ENCODE data around the gene HSF2BP.
"Not testable (repeated sequence)": the region's sequence is repeated elsewhere in the genome, so short reads cannot be mapped to it uniquely, and the experiment has no call there.

Gene HSF2BP

GRCh38 chr21:43659136-43660000, at the start of gene HSF2BP, which contains the start of gene RRP1B:
Gene HSF2BP, minus strand, starts transcription at chr21:43659488. Its CDS starts 1,392 bp downstream, at chr21:43658096.
Gene RRP1B, plus strand, starts transcription at chr21:43659560. Its CDS starts 105 bp downstream, at chr21:43659665.
- DNase-seq = peak; percentile 90

GRCh38 chr21:43708745-43709381, 49.6 kb upstream of the HSF2BP start:
- DNase-seq = no peak

GRCh38 chr21:43707462-43707861, 48.2 kb upstream of the HSF2BP start:
- no peak for DNase-seq

- DNase-seq = no peak
Observed at GRCh38 chr21:43703035-43703880, 44.0 kb upstream of the HSF2BP start.

GRCh38 chr21:43702785-43703034, 43.4 kb upstream of the HSF2BP start:
- DNase-seq = no peak

- no peak for DNase-seq
Observed at GRCh38 chr21:43701936-43702784, 42.9 kb upstream of the HSF2BP start.

- DNase-seq = no peak
Observed at GRCh38 chr21:43699933-43700599, 40.8 kb upstream of the HSF2BP start.

GRCh38 chr21:43699492-43699777, 40.1 kb upstream of the HSF2BP start:
- not testable (repeated sequence) for DNase-seq

GRCh38 chr21:43697758-43698643, 38.7 kb upstream of the HSF2BP start:
- DNase-seq = no peak

GRCh38 chr21:43696214-43696613, 36.9 kb upstream of the HSF2BP start:
- DNase-seq = no peak

GRCh38 chr21:43694437-43695079, 35.3 kb upstream of the HSF2BP start:
- no peak for DNase-seq

- DNase-seq = no peak
Observed at GRCh38 chr21:43693981-43694380, 34.7 kb upstream of the HSF2BP start.

- no peak for DNase-seq
Observed at GRCh38 chr21:43692949-43693348, 33.7 kb upstream of the HSF2BP start.

GRCh38 chr21:43691801-43692200, 32.5 kb upstream of the HSF2BP start:
- DNase-seq = no peak

GRCh38 chr21:43691086-43691795, 32.0 kb upstream of the HSF2BP start:
- no peak for DNase-seq

GRCh38 chr21:43690346-43690745, 31.1 kb upstream of the HSF2BP start:
- no peak for DNase-seq

- no peak for DNase-seq
Observed at GRCh38 chr21:43689556-43690337, 30.5 kb upstream of the HSF2BP start.

GRCh38 chr21:43688906-43689305, 29.6 kb upstream of the HSF2BP start:
- DNase-seq = no peak

All from NCI-H1092 treated with DMSO at 0.1 percent for 48 hours (cell line).